H9 (cell line): ENCODE results near the gene ZDHHC19. TPM values are rescaled to one million over a fixed set of nuclear protein-coding genes. Genes with fewer than 3 reads are reported as not detected.

ENCODE experiments used
- DNase-seq: peaks from one replicate; pipeline ENCODE4 v3.0.0-alpha.2; 2017
- H2AFZ ChIP-seq: one replicate; pipeline ENCODE4 v1.6.1; 2013; ENCODE audit warnings: mild to moderate bottlenecking, low read length, control low read depth, moderate library complexity
- H2AK5ac ChIP-seq: 2 replicates; pipeline ENCODE4 v1.6.1; 2013; ENCODE audit warnings: low read length, control low read depth, mixed read lengths; ENCODE audit not compliant: insufficient read length
- H2BK120ac ChIP-seq: one replicate; pipeline ENCODE4 v1.6.1; 2013; ENCODE audit warnings: low read depth, mild to moderate bottlenecking, low read length, control low read depth, inconsistent platforms; ENCODE audit not compliant: poor library complexity, severe bottlenecking
- H2BK12ac ChIP-seq: 2 replicates; pipeline ENCODE4 v1.6.1; 2013; ENCODE audit warnings: low read length, control low read depth, mixed read lengths, low read depth; ENCODE audit not compliant: insufficient read length
- H2BK15ac ChIP-seq: 2 replicates; pipeline ENCODE4 v1.6.1; 2013; ENCODE audit warnings: low read depth, low read length, control low read depth
- H2BK20ac ChIP-seq: one replicate; pipeline ENCODE4 v1.6.1; 2013; ENCODE audit warnings: low read depth, mild to moderate bottlenecking, low read length, control low read depth, inconsistent platforms; ENCODE audit not compliant: poor library complexity, severe bottlenecking
- H2BK5ac ChIP-seq: 2 replicates; pipeline ENCODE4 v1.6.1; 2013; ENCODE audit warnings: low read length, control low read depth, mixed read lengths; ENCODE audit not compliant: insufficient read length
- H3K14ac ChIP-seq: 2 replicates; pipeline ENCODE4 v1.6.1; 2013; ENCODE audit warnings: low read length, control low read depth; ENCODE audit not compliant: insufficient read depth
- H3K18ac ChIP-seq: 2 replicates; pipeline ENCODE4 v1.6.1; 2013; ENCODE audit warnings: low read depth, mild to moderate bottlenecking, mixed read lengths, low read length, control low read depth; ENCODE audit not compliant: insufficient read length
- H3K23ac ChIP-seq: 2 replicates; pipeline ENCODE4 v1.6.1; 2013; ENCODE audit warnings: low read length, control low read depth, mixed read lengths, low read depth; ENCODE audit not compliant: insufficient read length
- H3K23me2 ChIP-seq: 2 replicates; pipeline ENCODE4 v1.6.1; 2013; ENCODE audit warnings: low read depth, mild to moderate bottlenecking, mixed read lengths, low read length, control low read depth; ENCODE audit not compliant: insufficient read length, poor library complexity, severe bottlenecking
- H3K27ac ChIP-seq: 2 replicates; pipeline ENCODE4 v1.5.1; 2013; ENCODE audit warnings: low read length, control low read depth, mixed read lengths, low read depth; ENCODE audit not compliant: insufficient read length
- H3K27me3 ChIP-seq: 2 replicates; pipeline ENCODE4 v1.6.1; 2013; ENCODE audit warnings: low read length, control low read depth, inconsistent platforms; ENCODE audit not compliant: insufficient read depth
- H3K4ac ChIP-seq: 2 replicates; pipeline ENCODE4 v1.6.1; 2013; ENCODE audit warnings: low read depth, mild to moderate bottlenecking, control low read depth, inconsistent platforms, low read length, moderate library complexity
- H3K4me1 ChIP-seq: 2 replicates; pipeline ENCODE4 v1.6.1; 2013; ENCODE audit warnings: low read length, control low read depth, inconsistent platforms; ENCODE audit not compliant: insufficient read depth
- H3K4me2 ChIP-seq: 2 replicates; pipeline ENCODE4 v1.6.1; 2013; ENCODE audit warnings: low read length, control low read depth, mixed read lengths; ENCODE audit not compliant: insufficient read length, insufficient read depth
- H3K56ac ChIP-seq: 2 replicates; pipeline ENCODE4 v1.6.1; 2013; ENCODE audit warnings: low read depth, mild to moderate bottlenecking, mixed read lengths, low read length, control low read depth; ENCODE audit not compliant: insufficient read length
- H3K79me1 ChIP-seq: 2 replicates; pipeline ENCODE4 v1.6.1; 2013; ENCODE audit warnings: low read depth, mild to moderate bottlenecking, moderate library complexity, low read length, control low read depth, inconsistent platforms; ENCODE audit not compliant: insufficient read depth, poor library complexity, severe bottlenecking
- H3K79me2 ChIP-seq: 2 replicates; pipeline ENCODE4 v1.6.1; 2013; ENCODE audit warnings: low read length, control low read depth, inconsistent platforms; ENCODE audit not compliant: insufficient read depth
- H3K9ac ChIP-seq: 2 replicates; pipeline ENCODE4 v1.6.1; 2013; ENCODE audit warnings: low read length, control low read depth, mixed read lengths; ENCODE audit not compliant: insufficient read length; ENCODE audit errors: extremely low read depth
- H3K9me3 ChIP-seq: one replicate; pipeline ENCODE4 v1.6.1; 2013; ENCODE audit warnings: low read depth, low read length, inconsistent platforms; ENCODE audit not compliant: control insufficient read depth
- H3T11ph ChIP-seq: one replicate; pipeline ENCODE4 v1.6.1; 2013; ENCODE audit warnings: mild to moderate bottlenecking, low read length, control low read depth, inconsistent platforms
- H4K20me1 ChIP-seq: one replicate; pipeline ENCODE4 v1.6.1; 2013; ENCODE audit not compliant: control insufficient read depth, insufficient read length, insufficient read depth
- H4K5ac ChIP-seq: 2 replicates; pipeline ENCODE4 v1.6.1; 2013; ENCODE audit warnings: low read depth, mild to moderate bottlenecking, mixed read lengths, low read length, control low read depth; ENCODE audit not compliant: insufficient read length
- H4K8ac ChIP-seq: replicated peaks from 2 replicates; pipeline ENCODE4 v1.6.1; 2013; ENCODE audit warnings: low read length, control low read depth, mixed read lengths, low read depth; ENCODE audit not compliant: insufficient read length
- H4K91ac ChIP-seq: 2 replicates; pipeline ENCODE4 v1.6.1; 2013; ENCODE audit warnings: low read depth, mild to moderate bottlenecking, moderate library complexity, mixed read lengths, low read length, control low read depth; ENCODE audit not compliant: insufficient read length
- H3K27ac Mint-ChIP-seq, 3 experiments: 2 replicates in 2 of 3; 3 replicates in 1 of 3; pipeline ENCODE4 v1.8.0; 2020 to 2021; ENCODE audit warnings: mixed read lengths in 3 of 3, mild to moderate bottlenecking in 1 of 3, moderate library complexity in 1 of 3
- H3K27me3 Mint-ChIP-seq: 2 replicates; pipeline ENCODE4 v1.8.0; 2021; ENCODE audit warnings: low read depth, mild to moderate bottlenecking, moderate library complexity, mixed read lengths
- H3K36me3 Mint-ChIP-seq, 3 experiments: 2 replicates in 2 of 3; 3 replicates in 1 of 3; pipeline ENCODE4 v1.8.0; 2020 to 2021; ENCODE audit warnings: low read depth in 3 of 3, mixed read lengths in 3 of 3; ENCODE audit not compliant: insufficient read depth in 1 of 3
- H3K4me1 Mint-ChIP-seq, 2 experiments: 2 replicates each; pipeline ENCODE4 v1.8.0; 2020; ENCODE audit warnings: mixed read lengths in 2 of 2
- H3K4me3 Mint-ChIP-seq, 2 experiments: 2 replicates in 1 of 2; 3 replicates in 1 of 2; pipeline ENCODE4 v1.8.0; 2020 to 2021; ENCODE audit warnings: mild to moderate bottlenecking in 2 of 2, mixed read lengths in 2 of 2, moderate library complexity in 1 of 2
- H3K9me3 Mint-ChIP-seq, 2 experiments: 2 replicates in 1 of 2; 3 replicates in 1 of 2; pipeline ENCODE4 v1.8.0; 2020; ENCODE audit warnings: mild to moderate bottlenecking in 2 of 2, mixed read lengths in 2 of 2, moderate library complexity in 1 of 2
- WGBS: extraction: QIAGEN DNeasy Blood & Tissue Kit; methylation state at CpG from one replicate; pipeline ENCODE4 v1.1.7; 2013; ENCODE audit warnings: missing lambda C conversion rate, low lambda C conversion rate, mixed read lengths; ENCODE audit not compliant: insufficient read length; ENCODE audit errors: extremely low coverage; 5-methylcytosine and 5-hydroxymethylcytosine counted together
- total RNA-seq: library from RNA; stranded (reverse); gene quantifications from 2 replicates; pipeline ENCODE4 v1.2.1, GENCODE V29; 2021
- TF ChIP-seq, protein P1 (sequence below): fragments of 200-600 bp; sonication (generic); conservative IDR thresholded peaks from 3 replicates; pipeline ENCODE4 v1.8.0; 2021; ENCODE audit warnings: antibody characterized with exemption, mild to moderate bottlenecking

ZDHHC19 gene
- total RNA-seq, 1 experiment from 2014 or later: 2.2 TPM

DNA sequence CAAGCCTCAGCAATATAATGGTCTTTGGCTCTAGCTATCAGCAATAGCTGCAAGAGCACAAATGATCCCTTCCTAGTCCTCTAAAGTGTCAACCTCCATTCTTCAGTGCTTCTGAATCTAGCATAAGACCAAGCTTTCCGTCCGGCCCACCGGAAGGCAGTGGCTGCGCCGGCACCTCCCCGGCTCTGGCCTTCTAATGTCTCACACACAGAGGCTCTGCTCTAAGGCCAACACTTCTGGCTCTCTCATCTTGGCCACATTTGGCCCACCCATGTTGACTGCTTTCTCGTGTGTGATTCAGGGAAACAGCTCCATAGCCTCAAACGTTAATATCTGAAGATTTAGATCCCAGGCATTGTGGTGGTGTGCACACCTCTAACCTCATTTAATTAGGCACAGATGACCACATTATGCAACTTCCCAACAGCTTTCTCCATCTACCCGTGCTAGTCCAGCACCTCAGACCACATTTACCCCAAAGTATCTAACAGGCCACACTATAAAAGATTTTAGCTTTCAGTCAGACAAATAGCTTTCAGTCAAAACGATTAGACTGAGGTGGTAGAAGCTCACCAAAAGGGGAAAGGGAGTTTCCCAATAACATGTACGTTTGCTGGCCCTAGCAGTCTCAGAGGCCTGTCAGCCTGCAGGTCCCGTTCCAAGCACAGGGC lies 24.4 kb upstream of the ZDHHC19 start:
- H3K9ac ChIP-seq: no peak overlapping the region
- H3K4me1 ChIP-seq: no peaks in the 10 kb centered on the region
- H3K27me3 ChIP-seq: no peaks in the 10 kb centered on the region
- no peaks in the 10 kb centered on the region for H3K79me2 ChIP-seq
- no peak overlapping the region for H2AK5ac ChIP-seq
- no peak overlapping the region for H3T11ph ChIP-seq
- H3K4ac ChIP-seq: no peak overlapping the region
- no peak overlapping the region for H2AFZ ChIP-seq
- H2BK15ac ChIP-seq: no peak overlapping the region
- H3K4me2 ChIP-seq: no peak overlapping the region
- Mint-ChIP-seq H3K4me3 (no peak overlapping the region), H3K4me1 (peaks cover 0 to 8% of the 10 kb centered on the region in 2 experiments; a peak in 2 of 4 replicates), H3K27me3 (no peaks in the 10 kb centered on the region), H3K36me3 (peaks cover 3 to 29% (median 7%) of the 10 kb centered on the region in 3 experiments; a peak in 4 of 7 replicates), H3K27ac (peak overlapping the region in 1 of 3 experiments; percentile 60; a peak in 4 of 7 replicates), H3K9me3 (no peaks in the 10 kb centered on the region)
- peaks cover 2% of the 10 kb centered on the region for H4K20me1 ChIP-seq
- no peak overlapping the region for H3K56ac ChIP-seq
- no peak for DNase-seq
- H4K8ac ChIP-seq: no peak overlapping the region
- WGBS: no CpG with 5 or more reads among the region's 12 CpGs
- no peak overlapping the region for H3K27ac ChIP-seq
- H3K9me3 ChIP-seq: no peaks in the 10 kb centered on the region
- H2BK20ac ChIP-seq: no peak overlapping the region
- H3K79me1 ChIP-seq: no peaks in the 10 kb centered on the region
- no peak overlapping the region for H4K5ac ChIP-seq
- H3K18ac ChIP-seq: no peak overlapping the region
- no peak overlapping the region for H3K23ac ChIP-seq
- no peaks in the 10 kb centered on the region for H3K23me2 ChIP-seq
- TF ChIP-seq, protein P1, sequence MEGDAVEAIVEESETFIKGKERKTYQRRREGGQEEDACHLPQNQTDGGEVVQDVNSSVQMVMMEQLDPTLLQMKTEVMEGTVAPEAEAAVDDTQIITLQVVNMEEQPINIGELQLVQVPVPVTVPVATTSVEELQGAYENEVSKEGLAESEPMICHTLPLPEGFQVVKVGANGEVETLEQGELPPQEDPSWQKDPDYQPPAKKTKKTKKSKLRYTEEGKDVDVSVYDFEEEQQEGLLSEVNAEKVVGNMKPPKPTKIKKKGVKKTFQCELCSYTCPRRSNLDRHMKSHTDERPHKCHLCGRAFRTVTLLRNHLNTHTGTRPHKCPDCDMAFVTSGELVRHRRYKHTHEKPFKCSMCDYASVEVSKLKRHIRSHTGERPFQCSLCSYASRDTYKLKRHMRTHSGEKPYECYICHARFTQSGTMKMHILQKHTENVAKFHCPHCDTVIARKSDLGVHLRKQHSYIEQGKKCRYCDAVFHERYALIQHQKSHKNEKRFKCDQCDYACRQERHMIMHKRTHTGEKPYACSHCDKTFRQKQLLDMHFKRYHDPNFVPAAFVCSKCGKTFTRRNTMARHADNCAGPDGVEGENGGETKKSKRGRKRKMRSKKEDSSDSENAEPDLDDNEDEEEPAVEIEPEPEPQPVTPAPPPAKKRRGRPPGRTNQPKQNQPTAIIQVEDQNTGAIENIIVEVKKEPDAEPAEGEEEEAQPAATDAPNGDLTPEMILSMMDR: no peak
- no peak overlapping the region for H2BK5ac ChIP-seq
- no peak overlapping the region for H4K91ac ChIP-seq
- no peak overlapping the region; the same call in 1 of the 2 replicates for H3K14ac ChIP-seq
- no peak overlapping the region for H2BK12ac ChIP-seq
- no peak overlapping the region for H2BK120ac ChIP-seq
